Measurements from ENCODE around the gene PLEKHG1.

DNA sequence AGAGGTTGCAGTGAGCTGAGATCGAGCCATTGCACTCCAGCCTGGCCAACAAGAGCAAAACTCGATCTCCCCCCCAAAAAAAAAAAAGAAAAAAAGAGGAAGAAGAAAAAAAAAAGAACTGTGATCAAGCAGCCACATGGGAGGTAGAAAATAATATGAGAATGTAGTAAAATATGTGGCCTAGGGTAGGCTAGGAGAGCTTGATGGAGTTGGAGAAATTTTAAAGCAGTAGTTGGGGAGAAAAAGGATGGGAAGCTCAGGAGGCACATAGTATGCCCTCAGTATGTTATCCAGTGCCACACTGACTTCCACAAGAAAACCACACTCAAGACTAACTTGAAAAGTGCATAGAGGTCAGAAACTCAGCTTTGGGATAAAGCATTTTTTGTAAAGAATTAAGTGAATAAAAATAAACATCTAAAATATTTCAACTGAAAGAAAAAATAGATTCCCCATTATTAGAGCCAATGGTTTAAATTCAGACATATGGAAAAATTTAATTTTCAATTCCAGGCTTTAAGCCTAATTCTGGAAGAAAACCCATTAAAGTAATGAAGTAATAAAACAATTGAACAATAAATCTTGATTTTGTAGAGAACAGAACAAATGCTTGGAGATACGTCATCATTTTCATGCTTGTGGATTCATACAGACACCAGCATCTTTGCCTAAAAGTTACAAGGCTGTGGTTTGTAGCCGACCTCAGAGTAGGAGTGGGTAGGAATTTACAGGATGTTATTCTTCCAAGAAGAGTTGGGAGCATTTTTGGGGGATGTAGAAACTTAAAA, 34.7 kb downstream of the PLEKHG1 start:
- TF ChIP-seq, protein P1, sequence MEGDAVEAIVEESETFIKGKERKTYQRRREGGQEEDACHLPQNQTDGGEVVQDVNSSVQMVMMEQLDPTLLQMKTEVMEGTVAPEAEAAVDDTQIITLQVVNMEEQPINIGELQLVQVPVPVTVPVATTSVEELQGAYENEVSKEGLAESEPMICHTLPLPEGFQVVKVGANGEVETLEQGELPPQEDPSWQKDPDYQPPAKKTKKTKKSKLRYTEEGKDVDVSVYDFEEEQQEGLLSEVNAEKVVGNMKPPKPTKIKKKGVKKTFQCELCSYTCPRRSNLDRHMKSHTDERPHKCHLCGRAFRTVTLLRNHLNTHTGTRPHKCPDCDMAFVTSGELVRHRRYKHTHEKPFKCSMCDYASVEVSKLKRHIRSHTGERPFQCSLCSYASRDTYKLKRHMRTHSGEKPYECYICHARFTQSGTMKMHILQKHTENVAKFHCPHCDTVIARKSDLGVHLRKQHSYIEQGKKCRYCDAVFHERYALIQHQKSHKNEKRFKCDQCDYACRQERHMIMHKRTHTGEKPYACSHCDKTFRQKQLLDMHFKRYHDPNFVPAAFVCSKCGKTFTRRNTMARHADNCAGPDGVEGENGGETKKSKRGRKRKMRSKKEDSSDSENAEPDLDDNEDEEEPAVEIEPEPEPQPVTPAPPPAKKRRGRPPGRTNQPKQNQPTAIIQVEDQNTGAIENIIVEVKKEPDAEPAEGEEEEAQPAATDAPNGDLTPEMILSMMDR (CRISPR knock-in tag; IDR thresholded peaks at IDR 0.05), result no peak
- TF ChIP-seq SCMH1 (CRISPR knock-in tag; IDR thresholded peaks at IDR 0.05; ENCODE audit: borderline replicate concordance), result no peak
- TF ChIP-seq, protein P2, sequence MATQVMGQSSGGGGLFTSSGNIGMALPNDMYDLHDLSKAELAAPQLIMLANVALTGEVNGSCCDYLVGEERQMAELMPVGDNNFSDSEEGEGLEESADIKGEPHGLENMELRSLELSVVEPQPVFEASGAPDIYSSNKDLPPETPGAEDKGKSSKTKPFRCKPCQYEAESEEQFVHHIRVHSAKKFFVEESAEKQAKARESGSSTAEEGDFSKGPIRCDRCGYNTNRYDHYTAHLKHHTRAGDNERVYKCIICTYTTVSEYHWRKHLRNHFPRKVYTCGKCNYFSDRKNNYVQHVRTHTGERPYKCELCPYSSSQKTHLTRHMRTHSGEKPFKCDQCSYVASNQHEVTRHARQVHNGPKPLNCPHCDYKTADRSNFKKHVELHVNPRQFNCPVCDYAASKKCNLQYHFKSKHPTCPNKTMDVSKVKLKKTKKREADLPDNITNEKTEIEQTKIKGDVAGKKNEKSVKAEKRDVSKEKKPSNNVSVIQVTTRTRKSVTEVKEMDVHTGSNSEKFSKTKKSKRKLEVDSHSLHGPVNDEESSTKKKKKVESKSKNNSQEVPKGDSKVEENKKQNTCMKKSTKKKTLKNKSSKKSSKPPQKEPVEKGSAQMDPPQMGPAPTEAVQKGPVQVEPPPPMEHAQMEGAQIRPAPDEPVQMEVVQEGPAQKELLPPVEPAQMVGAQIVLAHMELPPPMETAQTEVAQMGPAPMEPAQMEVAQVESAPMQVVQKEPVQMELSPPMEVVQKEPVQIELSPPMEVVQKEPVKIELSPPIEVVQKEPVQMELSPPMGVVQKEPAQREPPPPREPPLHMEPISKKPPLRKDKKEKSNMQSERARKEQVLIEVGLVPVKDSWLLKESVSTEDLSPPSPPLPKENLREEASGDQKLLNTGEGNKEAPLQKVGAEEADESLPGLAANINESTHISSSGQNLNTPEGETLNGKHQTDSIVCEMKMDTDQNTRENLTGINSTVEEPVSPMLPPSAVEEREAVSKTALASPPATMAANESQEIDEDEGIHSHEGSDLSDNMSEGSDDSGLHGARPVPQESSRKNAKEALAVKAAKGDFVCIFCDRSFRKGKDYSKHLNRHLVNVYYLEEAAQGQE (IDR thresholded peaks at IDR 0.05; ENCODE audit: borderline replicate concordance in 1 of 2, low read depth in 1 of 2, low read length in 2 of 2), result no peak
- TF ChIP-seq, protein P3, sequence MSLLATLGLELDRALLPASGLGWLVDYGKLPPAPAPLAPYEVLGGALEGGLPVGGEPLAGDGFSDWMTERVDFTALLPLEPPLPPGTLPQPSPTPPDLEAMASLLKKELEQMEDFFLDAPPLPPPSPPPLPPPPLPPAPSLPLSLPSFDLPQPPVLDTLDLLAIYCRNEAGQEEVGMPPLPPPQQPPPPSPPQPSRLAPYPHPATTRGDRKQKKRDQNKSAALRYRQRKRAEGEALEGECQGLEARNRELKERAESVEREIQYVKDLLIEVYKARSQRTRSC (CRISPR knock-in tag; IDR thresholded peaks at IDR 0.05; ENCODE audit: low read depth), result no peak

All from HepG2 (cell line).